ENCODE results near the gene RAPGEF2.

GRCh38 chr4:159055833-159056232 lies 47.0 kb upstream of the RAPGEF2 start:
- TF ChIP-seq CTCF (conservative IDR thresholded peaks at IDR 0.05; ENCODE audit: low read depth in 2 of 2) (no peak), REST (IDR thresholded peaks at IDR 0.05; ENCODE audit: unreplicated experiment) (no peak), EZH2 (IDR thresholded peaks at IDR 0.05; ENCODE audit: low read depth, unreplicated experiment) (no peak), CREB1 (CRISPR knock-in tag; IDR thresholded peaks at IDR 0.05; ENCODE audit: low read depth) (no peak), JUNB (IDR thresholded peaks at IDR 0.05; ENCODE audit: unreplicated experiment) (no peak), POLR2AphosphoS5 (IDR thresholded peaks at IDR 0.05; ENCODE audit: low read depth) (no peak), NANOG (IDR thresholded peaks at IDR 0.05; ENCODE audit: borderline replicate concordance) (no peak), STAT1 (IDR thresholded peaks at IDR 0.05; ENCODE audit: unreplicated experiment) (no peak), EZH2phosphoT487 (IDR thresholded peaks at IDR 0.05; ENCODE audit: unreplicated experiment) (no peak), ETS1 (IDR thresholded peaks at IDR 0.05) (no peak), ZNF114 (CRISPR knock-in tag; IDR thresholded peaks at IDR 0.05) (no peak), ZNF462 (CRISPR knock-in tag; IDR thresholded peaks at IDR 0.05) (no peak)
